Thoracic aorta (tissue), 2 donors: ENCODE results near the gene CDH12. TPM values are rescaled to one million over a fixed set of nuclear protein-coding genes. Genes with fewer than 3 reads are reported as not detected.

Experiments used
- ATAC-seq: fragments of 150-250 bp; one replicate; pipeline ENCODE4 v1.8.0; 2017; ENCODE audit warnings: low read depth; ENCODE audit not compliant: insufficient number of reproducible peaks, low FRiP score
- DNase-seq: peaks from one replicate; pipeline ENCODE4 v3.0.0-alpha.2; 2020; ENCODE audit warnings: low spot score
- H3K27ac ChIP-seq, 2 donors: fragments of 200-600 bp; sonication (generic); 1 replicate in 1 of 2; 2 replicates in 1 of 2; pipeline ENCODE4 v1.5.1; 2016; ENCODE audit warnings: mild to moderate bottlenecking in 2 of 2, moderate library complexity in 2 of 2
- H3K27me3 ChIP-seq: fragments of 200-600 bp; sonication (generic); replicated peaks from 2 replicates; pipeline ENCODE4 v1.6.0; 2016; ENCODE audit warnings: mild to moderate bottlenecking; ENCODE audit not compliant: insufficient read depth
- H3K36me3 ChIP-seq: fragments of 200-600 bp; sonication (generic); one replicate; pipeline ENCODE4 v1.5.1; 2016
- H3K4me1 ChIP-seq, 2 donors: fragments of 200-600 bp; sonication (generic); 1 replicate in 1 of 2; 2 replicates in 1 of 2; pipeline versions ENCODE4 v1.5.1 to v1.6.0; 2016; ENCODE audit warnings: low read depth in 2 of 2, mild to moderate bottlenecking in 1 of 2; ENCODE audit not compliant: control insufficient read depth in 1 of 2
- H3K4me3 ChIP-seq: fragments of 200-600 bp; sonication (generic); 2 replicates; pipeline ENCODE4 v1.5.1; 2016; ENCODE audit warnings: mild to moderate bottlenecking
- H3K9me3 ChIP-seq: fragments of 200-600 bp; sonication (generic); 2 replicates; pipeline ENCODE4 v1.5.1; 2016
- total RNA-seq, 2 donors: library from RNA; depleted of rRNA; stranded (reverse); fragments of >200 nt; gene quantifications; one replicate each; pipeline versions ENCODE4 v1.1.0 to v1.2.3, GENCODE V29; 2016
- TF ChIP-seq, protein P1 (sequence below): fragments of 200-600 bp; sonication (generic); IDR thresholded peaks from one replicate; pipeline ENCODE4 v1.5.1; 2019; ENCODE audit warnings: antibody characterized with exemption

CDH12 gene
- total RNA-seq, 2 donors from 2014 or later: not detected

DNA sequence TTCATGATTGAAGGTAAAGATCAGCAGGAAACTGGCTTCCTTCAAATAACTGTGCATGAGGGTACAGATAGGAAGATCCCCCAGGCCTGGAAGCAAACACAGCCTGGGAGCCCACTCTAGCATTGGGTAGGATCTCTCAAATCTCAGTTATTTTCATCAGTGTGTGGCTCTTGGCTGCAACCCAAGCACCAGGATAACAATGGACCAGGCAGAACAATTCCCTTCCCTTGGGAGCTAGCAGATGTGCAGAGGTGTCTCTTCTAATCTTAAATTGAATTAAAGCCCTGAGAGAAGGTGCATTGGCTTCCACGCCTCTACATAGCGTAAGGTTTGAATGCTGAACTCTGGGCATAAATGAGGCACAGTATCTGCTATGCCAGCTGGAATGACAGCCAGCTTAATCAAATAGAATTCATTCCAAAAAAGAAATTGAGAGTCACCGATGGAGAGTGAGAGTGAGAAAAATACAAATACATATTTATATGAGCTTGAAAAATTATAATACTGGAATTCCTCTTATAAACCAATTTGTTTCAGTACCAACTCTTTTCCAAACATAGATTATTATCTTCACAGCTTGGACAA is 957.3 kb downstream of the CDH12 start:
- no peak overlapping the region for H3K4me3 ChIP-seq
- TF ChIP-seq, protein P1, sequence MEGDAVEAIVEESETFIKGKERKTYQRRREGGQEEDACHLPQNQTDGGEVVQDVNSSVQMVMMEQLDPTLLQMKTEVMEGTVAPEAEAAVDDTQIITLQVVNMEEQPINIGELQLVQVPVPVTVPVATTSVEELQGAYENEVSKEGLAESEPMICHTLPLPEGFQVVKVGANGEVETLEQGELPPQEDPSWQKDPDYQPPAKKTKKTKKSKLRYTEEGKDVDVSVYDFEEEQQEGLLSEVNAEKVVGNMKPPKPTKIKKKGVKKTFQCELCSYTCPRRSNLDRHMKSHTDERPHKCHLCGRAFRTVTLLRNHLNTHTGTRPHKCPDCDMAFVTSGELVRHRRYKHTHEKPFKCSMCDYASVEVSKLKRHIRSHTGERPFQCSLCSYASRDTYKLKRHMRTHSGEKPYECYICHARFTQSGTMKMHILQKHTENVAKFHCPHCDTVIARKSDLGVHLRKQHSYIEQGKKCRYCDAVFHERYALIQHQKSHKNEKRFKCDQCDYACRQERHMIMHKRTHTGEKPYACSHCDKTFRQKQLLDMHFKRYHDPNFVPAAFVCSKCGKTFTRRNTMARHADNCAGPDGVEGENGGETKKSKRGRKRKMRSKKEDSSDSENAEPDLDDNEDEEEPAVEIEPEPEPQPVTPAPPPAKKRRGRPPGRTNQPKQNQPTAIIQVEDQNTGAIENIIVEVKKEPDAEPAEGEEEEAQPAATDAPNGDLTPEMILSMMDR: no peak
- no peak for ATAC-seq

DNA sequence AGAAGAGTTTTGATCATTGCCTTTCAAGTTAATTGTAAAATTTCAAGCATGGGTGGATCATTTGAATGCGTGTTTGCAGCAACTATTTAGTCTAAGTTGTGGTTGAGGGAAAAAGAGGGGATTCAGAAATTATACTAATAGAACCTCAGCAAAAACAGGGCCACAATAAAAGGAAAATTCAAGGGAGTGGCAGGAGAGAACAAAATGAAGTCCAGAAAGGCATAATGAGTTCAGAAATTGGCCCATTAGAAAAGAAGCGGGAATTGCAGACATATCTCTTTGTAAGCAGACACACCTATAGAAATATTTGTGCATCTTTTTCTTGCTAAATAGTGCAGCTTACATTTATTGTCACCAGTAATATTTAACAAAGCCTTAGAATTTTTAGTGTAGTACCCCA is 960.0 kb downstream of the CDH12 start:
- Histone ChIP-seq H3K4me1 (no peaks in the 10 kb centered on the region), H3K27me3 (no peaks in the 10 kb centered on the region), H3K27ac (no peak overlapping the region), H3K36me3 (no peaks in the 10 kb centered on the region), H3K4me3 (no peak overlapping the region), H3K9me3 (no peaks in the 10 kb centered on the region)
- no peak for ATAC-seq
- TF ChIP-seq, protein P1: no peak
- DNase-seq: no peak

More for the DNA sequence above, 957.3 kb downstream of the CDH12 start:
- Histone ChIP-seq H3K27ac (no peak overlapping the region), H3K9me3 (no peaks in the 10 kb centered on the region), H3K4me1 (no peaks in the 10 kb centered on the region), H3K27me3 (no peaks in the 10 kb centered on the region), H3K36me3 (no peaks in the 10 kb centered on the region)
- no peak for DNase-seq

DNA sequence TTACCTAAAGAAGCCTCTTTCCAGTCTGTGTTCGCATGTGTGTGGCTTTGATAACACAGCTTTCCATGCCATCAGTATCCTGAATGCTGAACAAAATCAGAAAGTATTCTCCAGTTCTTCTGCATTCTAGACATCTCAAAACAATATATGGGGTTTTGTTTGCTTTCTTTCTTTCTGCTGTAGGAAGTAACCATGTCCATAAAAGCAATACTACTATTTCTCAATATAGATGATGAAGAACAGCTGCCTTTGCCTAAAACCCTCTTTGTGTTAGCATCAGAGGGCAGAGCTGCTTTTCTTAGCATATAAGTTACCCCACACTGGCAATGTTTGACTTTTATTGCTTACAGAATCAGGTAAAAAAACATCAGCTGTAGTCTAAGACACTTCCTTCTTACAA is 963.6 kb downstream of the CDH12 start:
- TF ChIP-seq, protein P1: no peak
- H3K36me3 ChIP-seq: no peaks in the 10 kb centered on the region
- no peaks in the 10 kb centered on the region for H3K4me1 ChIP-seq
- H3K4me3 ChIP-seq: no peak overlapping the region
- H3K27ac ChIP-seq: no peak overlapping the region
- DNase-seq (no peak), ATAC-seq (no peak)
- H3K27me3 ChIP-seq: no peaks in the 10 kb centered on the region
- no peaks in the 10 kb centered on the region for H3K9me3 ChIP-seq

DNA sequence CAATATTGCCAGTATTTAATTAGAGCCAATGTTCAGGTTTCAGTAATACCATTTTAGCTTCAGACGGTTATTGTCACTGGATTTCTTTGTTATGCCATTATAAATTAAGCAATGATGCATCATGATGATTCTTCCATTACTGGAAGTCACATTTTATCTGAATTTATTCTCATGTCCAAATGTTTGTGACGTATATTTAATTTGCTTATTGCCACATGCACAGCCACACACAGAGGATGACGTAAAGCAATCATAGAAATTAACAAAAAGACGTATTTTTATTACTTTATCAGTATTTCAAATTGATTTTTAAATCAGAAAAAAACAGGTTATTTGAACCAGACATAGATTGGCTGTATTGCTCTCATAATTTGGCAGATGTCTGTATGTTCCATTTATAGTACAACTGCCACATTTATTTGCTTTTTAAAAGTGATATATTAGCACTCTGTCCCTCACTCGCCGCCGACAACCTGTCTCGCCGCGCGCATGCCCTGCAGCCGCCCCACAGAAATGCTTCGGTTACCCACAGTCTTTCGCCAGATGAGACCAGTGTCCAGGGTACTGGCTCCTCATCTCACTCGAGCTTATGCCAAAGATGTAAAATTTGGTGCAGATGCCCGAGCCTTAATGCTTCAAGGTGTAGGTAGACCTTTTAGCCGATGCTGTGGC is 970.9 kb downstream of the CDH12 start:
- Histone ChIP-seq H3K36me3 (no peaks in the 10 kb centered on the region), H3K27me3 (no peaks in the 10 kb centered on the region), H3K4me1 (no peaks in the 10 kb centered on the region), H3K27ac (no peak overlapping the region), H3K4me3 (no peak overlapping the region), H3K9me3 (no peaks in the 10 kb centered on the region)
- TF ChIP-seq, protein P1: no peak
- DNase-seq (no peak), ATAC-seq (no peak)

DNA sequence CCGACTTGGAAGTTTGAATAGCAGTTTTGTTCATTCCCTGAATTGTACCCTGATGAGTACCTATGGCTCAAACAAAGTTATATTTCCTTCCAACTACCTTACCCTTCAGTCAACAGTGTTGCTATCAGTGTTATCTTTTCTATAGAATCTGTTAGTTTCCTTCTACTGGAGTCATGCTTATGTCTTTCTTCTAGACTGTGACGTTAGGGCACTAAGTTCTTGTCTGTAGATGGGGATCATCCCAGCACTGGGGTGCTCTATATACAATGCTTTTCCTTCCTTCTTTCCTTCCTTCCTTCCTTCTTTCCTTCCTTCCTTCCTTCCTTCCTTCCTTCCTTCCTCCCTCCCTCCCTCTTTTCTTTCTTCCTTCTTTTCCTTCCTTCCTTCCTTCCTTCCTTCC is 973.0 kb downstream of the CDH12 start:
- Histone ChIP-seq H3K4me1 (no peaks in the 10 kb centered on the region), H3K27ac (no peak overlapping the region), H3K4me3 (no peak overlapping the region), H3K27me3 (no peaks in the 10 kb centered on the region), H3K9me3 (no peaks in the 10 kb centered on the region), H3K36me3 (no peaks in the 10 kb centered on the region)
- ATAC-seq (no peak), DNase-seq (no peak)
- TF ChIP-seq, protein P1: no peak
